GM12865 (cell line): ENCODE data around the gene PINK1.

Source experiments
- DNase-seq: peaks from one replicate; pipeline ENCODE4 v3.0.0; 2010; ENCODE audit warnings: low read depth
- H3K4me3 ChIP-seq: 2 replicates; pipeline ENCODE4 v1.5.1; 2011; ENCODE audit warnings: mild to moderate bottlenecking, low read depth, low read length, control low read depth
- TF ChIP-seq, protein P1 (sequence below): IDR thresholded peaks from 2 replicates; pipeline ENCODE4 v1.5.1; 2011; ENCODE audit warnings: low read length, control low read depth, low read depth, inconsistent platforms; ENCODE audit not compliant: insufficient read depth; ENCODE audit errors: missing control alignments

The PINK1 gene

DNA sequence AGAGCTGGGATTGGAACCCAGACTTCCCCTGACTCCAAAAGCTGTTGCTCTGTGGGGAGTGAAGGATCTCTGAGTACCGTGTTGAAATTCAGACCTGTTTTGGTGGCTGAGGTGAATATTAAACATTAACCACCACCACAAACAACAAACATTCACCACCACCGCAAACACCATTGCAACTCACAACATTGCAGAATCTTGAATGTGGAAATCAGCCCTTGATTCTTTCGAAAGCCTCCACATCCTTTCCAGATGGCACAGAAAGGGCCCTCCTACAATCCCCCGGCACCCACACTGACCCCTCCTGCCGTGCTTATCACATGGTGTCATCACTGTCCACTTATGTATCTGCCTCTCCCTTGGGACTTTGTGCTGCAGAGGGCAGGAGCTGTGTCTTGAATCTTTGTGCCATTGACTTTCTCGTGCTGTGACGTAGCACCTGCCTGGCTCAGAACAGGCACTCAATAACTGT is 42.9 kb upstream of the PINK1 start:
- no peak for DNase-seq
- H3K4me3 ChIP-seq = no peak overlapping the region
- TF ChIP-seq, protein P1, sequence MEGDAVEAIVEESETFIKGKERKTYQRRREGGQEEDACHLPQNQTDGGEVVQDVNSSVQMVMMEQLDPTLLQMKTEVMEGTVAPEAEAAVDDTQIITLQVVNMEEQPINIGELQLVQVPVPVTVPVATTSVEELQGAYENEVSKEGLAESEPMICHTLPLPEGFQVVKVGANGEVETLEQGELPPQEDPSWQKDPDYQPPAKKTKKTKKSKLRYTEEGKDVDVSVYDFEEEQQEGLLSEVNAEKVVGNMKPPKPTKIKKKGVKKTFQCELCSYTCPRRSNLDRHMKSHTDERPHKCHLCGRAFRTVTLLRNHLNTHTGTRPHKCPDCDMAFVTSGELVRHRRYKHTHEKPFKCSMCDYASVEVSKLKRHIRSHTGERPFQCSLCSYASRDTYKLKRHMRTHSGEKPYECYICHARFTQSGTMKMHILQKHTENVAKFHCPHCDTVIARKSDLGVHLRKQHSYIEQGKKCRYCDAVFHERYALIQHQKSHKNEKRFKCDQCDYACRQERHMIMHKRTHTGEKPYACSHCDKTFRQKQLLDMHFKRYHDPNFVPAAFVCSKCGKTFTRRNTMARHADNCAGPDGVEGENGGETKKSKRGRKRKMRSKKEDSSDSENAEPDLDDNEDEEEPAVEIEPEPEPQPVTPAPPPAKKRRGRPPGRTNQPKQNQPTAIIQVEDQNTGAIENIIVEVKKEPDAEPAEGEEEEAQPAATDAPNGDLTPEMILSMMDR = no peak

DNA sequence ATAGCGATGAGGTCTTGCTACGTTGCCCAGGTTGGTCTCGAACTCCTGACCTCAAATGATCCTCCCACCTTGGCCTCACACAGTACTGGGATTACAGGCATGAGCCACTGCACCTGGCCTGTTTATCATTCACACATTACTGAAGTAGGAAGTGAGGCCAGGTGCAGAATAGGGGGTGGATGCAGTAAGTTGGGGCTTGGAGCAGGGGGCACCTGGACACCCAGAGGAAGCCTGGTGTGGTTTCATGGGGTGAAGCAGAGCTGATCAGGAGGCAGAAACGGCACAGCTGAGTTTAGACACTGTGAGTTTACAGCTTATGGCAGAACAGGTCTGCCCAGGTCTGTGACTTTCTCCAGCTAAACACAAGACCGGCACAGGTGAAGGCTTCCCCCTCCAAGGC is 39.5 kb upstream of the PINK1 start:
- no peak overlapping the region for H3K4me3 ChIP-seq
- no peak for DNase-seq
- TF ChIP-seq, protein P1 = no peak

DNA sequence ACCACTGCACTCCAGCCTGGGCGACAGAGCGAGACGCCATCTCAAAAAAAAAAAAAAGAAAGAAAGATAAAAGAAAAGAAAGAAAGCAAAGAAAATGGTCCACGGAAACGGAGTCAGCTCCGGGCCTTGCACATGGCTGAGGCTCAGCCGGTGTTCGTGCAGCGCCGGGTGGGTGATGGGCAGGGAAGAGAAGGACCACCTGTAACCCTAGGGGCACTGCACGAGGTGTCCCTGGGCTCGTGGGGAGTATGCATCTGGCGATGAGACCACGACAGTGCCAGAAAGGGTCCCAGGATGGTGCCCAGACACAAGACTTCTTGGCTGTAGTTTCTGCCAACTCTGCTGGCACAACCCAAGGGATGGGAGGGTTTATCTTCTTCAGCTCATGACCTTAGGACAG is 38.5 kb upstream of the PINK1 start:
- TF ChIP-seq, protein P1 = no peak
- H3K4me3 ChIP-seq = no peak overlapping the region
- no peak for DNase-seq

DNA sequence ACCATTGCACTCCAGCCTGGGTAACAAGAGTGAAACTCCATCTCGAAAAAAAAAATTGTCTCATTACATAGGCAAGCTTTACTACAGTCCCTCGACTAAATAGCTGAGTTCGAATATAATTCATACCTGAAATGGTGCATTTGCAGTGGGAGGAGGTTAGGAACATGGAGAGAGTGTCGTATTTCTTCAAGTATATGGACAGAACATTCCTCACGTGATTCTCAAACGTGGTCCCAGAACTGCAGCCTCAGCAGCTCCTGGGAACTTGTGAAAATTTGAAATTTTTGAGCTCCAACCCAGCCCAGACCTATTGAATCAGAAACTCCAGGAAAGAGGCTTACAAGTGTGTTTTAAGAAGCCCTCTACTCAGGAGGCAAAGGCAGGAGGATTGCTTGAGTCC is 37.2 kb upstream of the PINK1 start:
- no peak overlapping the region for H3K4me3 ChIP-seq
- no peak for DNase-seq
- TF ChIP-seq, protein P1 = no peak

DNA sequence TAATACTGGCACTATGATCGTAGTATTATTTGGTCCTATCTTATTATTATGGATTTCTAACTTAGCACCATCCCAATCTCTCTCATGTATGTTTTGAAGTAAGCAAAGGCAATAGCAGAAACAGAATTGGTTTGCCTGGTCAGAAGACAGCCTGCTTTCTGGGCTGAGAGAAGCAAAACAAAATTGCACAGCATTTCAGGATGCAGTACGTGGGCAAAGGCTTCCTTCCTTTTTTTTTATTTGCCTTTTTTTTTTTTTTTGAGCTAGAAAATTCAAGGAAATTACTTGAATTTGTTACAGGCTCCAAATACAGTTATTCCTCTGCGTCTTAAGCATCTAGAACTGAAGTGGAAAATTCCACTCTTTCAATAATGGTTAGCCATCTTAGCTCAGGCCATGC is 35.6 kb upstream of the PINK1 start:
- no peak overlapping the region for H3K4me3 ChIP-seq
- TF ChIP-seq, protein P1 = no peak
- DNase-seq = no peak

DNA sequence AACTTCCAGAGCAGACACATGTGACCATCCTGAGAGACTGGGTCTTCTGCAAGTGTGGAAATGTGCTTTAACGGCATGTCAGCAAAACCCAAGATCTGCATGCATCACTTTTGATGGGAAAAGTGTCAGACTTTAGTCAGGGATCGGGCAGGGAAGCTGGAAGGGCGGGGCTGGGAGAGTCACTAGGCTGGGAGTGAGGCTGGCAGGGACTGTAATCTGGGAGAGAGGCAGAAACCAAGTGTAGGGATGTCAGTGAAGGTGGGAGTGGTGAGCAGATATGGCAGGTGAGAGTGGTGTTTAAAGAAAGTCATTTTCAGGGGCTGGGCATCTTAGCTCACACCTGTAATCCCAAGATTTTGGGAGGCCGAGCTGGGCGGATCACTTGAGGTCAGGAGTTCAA is 33.1 kb upstream of the PINK1 start:
- DNase-seq = no peak
- H3K4me3 ChIP-seq = no peak overlapping the region
- TF ChIP-seq, protein P1 = no peak

DNA sequence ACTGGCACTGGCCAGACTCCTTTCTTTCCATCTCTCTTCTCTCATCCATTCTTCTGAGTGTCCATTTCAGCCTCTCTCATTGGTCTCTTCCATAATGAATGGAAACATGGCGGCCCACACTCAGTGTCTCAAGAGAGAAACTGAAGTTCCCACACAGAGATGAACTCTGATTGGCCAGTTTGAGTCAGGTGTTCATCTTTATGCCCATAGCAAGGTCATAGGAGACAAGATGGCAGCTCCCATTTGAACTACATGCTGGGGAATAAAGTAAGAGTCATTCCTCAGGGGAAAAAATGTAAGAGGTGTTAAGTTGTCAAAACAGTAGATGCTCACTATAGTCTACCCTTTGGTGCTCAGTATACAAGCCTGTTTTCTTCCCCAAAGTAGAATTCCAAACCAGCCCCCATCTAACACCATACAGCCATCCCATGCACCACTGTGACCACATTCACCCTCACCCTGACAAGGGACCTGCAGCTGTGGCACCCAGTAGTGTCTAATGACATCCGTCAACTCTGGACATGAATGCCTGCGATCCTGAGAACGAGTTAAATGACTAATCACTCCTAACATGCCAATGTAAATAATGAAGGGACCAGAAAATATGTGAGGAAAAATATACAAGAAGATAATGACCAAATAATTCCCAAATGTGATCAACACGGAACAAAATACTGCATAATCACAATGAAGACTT is 32.0 kb upstream of the PINK1 start:
- TF ChIP-seq, protein P1 = no peak
- H3K4me3 ChIP-seq = no peak overlapping the region
- DNase-seq = peak; percentile 26
